T-cell (primary cell): ENCODE data around the gene KIAA0319L. TPM values are rescaled to one million over a fixed set of nuclear protein-coding genes. Genes with fewer than 3 reads are reported as not detected.

Experiments used
- ATAC-seq, 4 experiments: fragments of 200-7000 bp in 3 of 4; fragments of 150-1000 bp in 1 of 4; cut with Tn5 transposase; replicated peaks in 1 of 4; 1 replicate in 3 of 4; 2 replicates in 1 of 4; pipeline ENCODE4 v1.10.0; 2021; ENCODE audit warnings: moderate library complexity in 3 of 4, mild to moderate bottlenecking in 2 of 4, moderate number of reproducible peaks in 1 of 4
- CTCF ChIA-PET, 2 donors: fragments of 300-600 bp; sonication (Branson Sonifier 250); formaldehyde crosslinking; loops; one replicate each; lab custom pipeline; 2022; ENCODE audit warnings: antibody characterized with exemption in 2 of 2; lab: Charles Lee
- POLR2A ChIA-PET, 2 donors: fragments of 300-600 bp; sonication (Branson Sonifier 250); formaldehyde crosslinking; loops; one replicate each; lab custom pipeline; 2022; ENCODE audit warnings: antibody characterized with exemption in 2 of 2; lab: Charles Lee
- DNase-seq, 35 experiments: peaks; one replicate each; pipeline versions ENCODE4 v3.0.0 to v3.0.0-alpha.2; 2013 to 2023
- H3K27ac ChIP-seq: one replicate; pipeline ENCODE4 v1.5.1; 2013; ENCODE audit warnings: low read length
- H3K27me3 ChIP-seq, 2 experiments: replicated peaks in 1 of 2; 1 replicate in 1 of 2; 2 replicates in 1 of 2; pipeline versions ENCODE4 v1.6.1 to v1.7.0; 2013; ENCODE audit warnings: low read length in 1 of 2, mixed read lengths in 1 of 2; ENCODE audit not compliant: control insufficient read depth in 2 of 2, insufficient read depth in 2 of 2; ENCODE audit errors: extremely low read depth in 1 of 2
- H3K36me3 ChIP-seq, 2 donors: 1 replicate in 1 of 2; 2 replicates in 1 of 2; pipeline versions ENCODE4 v1.6.1 to v1.7.0; 2013; ENCODE audit warnings: low read length in 1 of 2; ENCODE audit not compliant: control insufficient read depth in 2 of 2, insufficient read depth in 1 of 2; ENCODE audit errors: extremely low read depth in 1 of 2
- H3K4me1 ChIP-seq, 2 experiments: 1 replicate in 1 of 2; 2 replicates in 1 of 2; pipeline versions ENCODE4 v1.6.1 to v1.7.0; 2013; ENCODE audit warnings: low read length in 2 of 2, mixed read lengths in 1 of 2; ENCODE audit not compliant: insufficient read depth in 2 of 2, control insufficient read depth in 1 of 2; ENCODE audit errors: extremely low read depth in 1 of 2
- H3K4me3 ChIP-seq, 2 donors: 1 replicate in 1 of 2; 2 replicates in 1 of 2; pipeline versions ENCODE4 v1.5.1 to v1.7.0; 2013; ENCODE audit warnings: mild to moderate bottlenecking in 2 of 2, low read length in 1 of 2, moderate library complexity in 1 of 2; ENCODE audit not compliant: control insufficient read depth in 1 of 2; ENCODE audit errors: extremely low read depth in 1 of 2
- H3K9me3 ChIP-seq: 2 replicates; pipeline ENCODE4 v1.7.0; 2013
- H3K27ac Mint-ChIP-seq, 2 donors: one replicate each; pipeline ENCODE4 v1.8.0; 2020 to 2021; ENCODE audit warnings: mild to moderate bottlenecking in 2 of 2, mixed read lengths in 2 of 2
- H3K27me3 Mint-ChIP-seq, 2 donors: one replicate each; pipeline ENCODE4 v1.8.0; 2021 to 2022; ENCODE audit warnings: mixed read lengths in 2 of 2
- H3K36me3 Mint-ChIP-seq: one replicate; pipeline ENCODE4 v1.8.0; 2021; ENCODE audit warnings: mixed read lengths
- H3K4me1 Mint-ChIP-seq, 3 donors: one replicate each; pipeline ENCODE4 v1.8.0; 2020 to 2022; ENCODE audit warnings: mixed read lengths in 3 of 3, mild to moderate bottlenecking in 1 of 3
- H3K4me3 Mint-ChIP-seq, 3 donors: one replicate each; pipeline ENCODE4 v1.8.0; 2020 to 2022; ENCODE audit warnings: mild to moderate bottlenecking in 3 of 3, mixed read lengths in 3 of 3, moderate library complexity in 3 of 3
- H3K9me3 Mint-ChIP-seq, 3 donors: one replicate each; pipeline ENCODE4 v1.8.0; 2020 to 2022; ENCODE audit warnings: mixed read lengths in 3 of 3
- WGBS: methylation state at CpG from one replicate; pipeline ENCODE4 v1.1.5; 2013; ENCODE audit warnings: missing lambda C conversion rate; ENCODE audit not compliant: insufficient coverage; 5-methylcytosine and 5-hydroxymethylcytosine counted together
- total RNA-seq, 35 experiments: library from RNA in 6 of 35; stranded (reverse) in 6 of 35; fragments of 120-200 nt in 1 of 35; gene quantifications; one replicate each; pipeline versions ENCODE4 v1.2.1 to v1.2.4 and lab custom pipeline; 2013 to 2026

Gene KIAA0319L
- total RNA-seq, 5 donors from 2014 or later (not counting 1 experiment from before 2014, with no cell fraction given): 60.8 to 73.7 (median 63.7) TPM

- Histone ChIP-seq H3K27me3 (peaks cover 0 to 6% of the 10 kb centered on the region in 2 experiments), H3K4me3 (peak overlapping the region; percentile 14 to 25), H3K9me3 (no peaks in the 10 kb centered on the region), H3K4me1 (peaks cover 9 to 40% of the 10 kb centered on the region in 2 experiments), H3K36me3 (no peaks in the 10 kb centered on the region), H3K27ac (no peak overlapping the region)
- H3K4me3 Mint-ChIP-seq: peak overlapping the region; percentile 78 to 94 (median 78)
- H3K9me3 Mint-ChIP-seq: no peaks in the 10 kb centered on the region
- ChIA-PET CTCF (no interaction called here), POLR2A (no interaction called here)
- peak overlapping the region; percentile 49 to 64 for H3K27ac Mint-ChIP-seq
- WGBS: 92% methylated on average over 9 of the region's 10 CpGs
- peaks cover 4% of the 10 kb centered on the region for H3K36me3 Mint-ChIP-seq
- ATAC-seq (no peak), DNase-seq (no peak)
- H3K4me1 Mint-ChIP-seq: peaks cover 24 to 31% (median 28%) of the 10 kb centered on the region in 3 donors
- H3K27me3 Mint-ChIP-seq: no peaks in the 10 kb centered on the region
Observed at GRCh38 chr1:35576061-35576765, 19.0 kb upstream of the KIAA0319L start.

- peaks cover 9 to 40% of the 10 kb centered on the region in 2 experiments for H3K4me1 ChIP-seq
Observed at GRCh38 chr1:35575416-35575958, 18.3 kb upstream of the KIAA0319L start.

GRCh38 chr1:35574655-35575415 is 17.6 kb upstream of the KIAA0319L start:
- DNase-seq (no peak), ATAC-seq (no peak)
- Mint-ChIP-seq H3K4me1 (peaks cover 24 to 31% (median 28%) of the 10 kb centered on the region in 3 donors), H3K27ac (no peak overlapping the region), H3K36me3 (peaks cover 4% of the 10 kb centered on the region), H3K4me3 (peak overlapping the region in 2 of 3 donors; percentile 47 to 94), H3K27me3 (no peaks in the 10 kb centered on the region), H3K9me3 (no peaks in the 10 kb centered on the region)
- H3K36me3 ChIP-seq: no peaks in the 10 kb centered on the region
- peaks cover 0 to 6% of the 10 kb centered on the region in 2 experiments for H3K27me3 ChIP-seq
- no peaks in the 10 kb centered on the region for H3K9me3 ChIP-seq
- POLR2A ChIA-PET: no interaction called here
- H3K4me3 ChIP-seq: no peak overlapping the region
- CTCF ChIA-PET: no interaction called here
- 94% methylated on average over 24 of the region's 30 CpGs for WGBS
- H3K27ac ChIP-seq: no peak overlapping the region
- H3K4me1 ChIP-seq: peaks cover 9 to 40% of the 10 kb centered on the region in 2 experiments

More at GRCh38 chr1:35575416-35575958, 18.3 kb upstream of the KIAA0319L start:
- ATAC-seq (no peak), DNase-seq (no peak)
- no peaks in the 10 kb centered on the region for H3K9me3 ChIP-seq
- H3K27ac ChIP-seq: no peak overlapping the region
- peak overlapping the region; percentile 13 to 94 (median 47) for H3K4me3 Mint-ChIP-seq
- peaks cover 4% of the 10 kb centered on the region for H3K36me3 Mint-ChIP-seq
- H3K27me3 ChIP-seq: peaks cover 0 to 6% of the 10 kb centered on the region in 2 experiments
- peak overlapping the region in 1 of 2 donors; percentile 0 for H3K27ac Mint-ChIP-seq
- peaks cover 24 to 31% (median 28%) of the 10 kb centered on the region in 3 donors for H3K4me1 Mint-ChIP-seq
- H3K27me3 Mint-ChIP-seq: no peaks in the 10 kb centered on the region
- no peaks in the 10 kb centered on the region for H3K9me3 Mint-ChIP-seq
- CTCF ChIA-PET: no interaction called here
- WGBS: 94% methylated on average over 5 of the region's 5 CpGs
- POLR2A ChIA-PET: no interaction called here
- no peaks in the 10 kb centered on the region for H3K36me3 ChIP-seq
- H3K4me3 ChIP-seq: no peak overlapping the region

- Mint-ChIP-seq H3K9me3 (no peaks in the 10 kb centered on the region), H3K27ac (no peak overlapping the region), H3K4me3 (peak overlapping the region in 1 of 3 donors; percentile 21), H3K27me3 (no peaks in the 10 kb centered on the region), H3K36me3 (peaks cover 4% of the 10 kb centered on the region), H3K4me1 (peaks cover 25 to 31% (median 28%) of the 10 kb centered on the region in 3 donors)
- H3K36me3 ChIP-seq: no peaks in the 10 kb centered on the region
- ChIA-PET CTCF (no interaction called here), POLR2A (no interaction called here)
- no peak overlapping the region for H3K27ac ChIP-seq
- no peak overlapping the region for H3K4me3 ChIP-seq
- 96% methylated on average over 43 of the region's 48 CpGs for WGBS
- no peaks in the 10 kb centered on the region for H3K9me3 ChIP-seq
- H3K4me1 ChIP-seq: peaks cover 9 to 40% of the 10 kb centered on the region in 2 experiments
- DNase-seq (no peak), ATAC-seq (no peak)
- H3K27me3 ChIP-seq: peaks cover 0 to 6% of the 10 kb centered on the region in 2 experiments
Observed at GRCh38 chr1:35574125-35574654, 17.0 kb upstream of the KIAA0319L start.

- peaks cover 31 to 34% (median 32%) of the 10 kb centered on the region in 3 donors for H3K4me1 Mint-ChIP-seq
- peak within 1 kb of the TSS in 1 of 2 donors; percentile 45 for H3K4me3 ChIP-seq
- WGBS: 54% methylated on average over 95 of the region's 95 CpGs
- POLR2A ChIA-PET: no interaction called here
- peaks cover 4% of the 10 kb centered on the region for H3K36me3 Mint-ChIP-seq
- peaks cover 9 to 40% of the 10 kb centered on the region in 2 experiments for H3K4me1 ChIP-seq
- no peak within 1 kb of the TSS for H3K27ac ChIP-seq
- no peaks in the 10 kb centered on the region for H3K27me3 Mint-ChIP-seq
- H3K9me3 Mint-ChIP-seq: no peaks in the 10 kb centered on the region
- H3K36me3 ChIP-seq: no peaks in the 10 kb centered on the region
- H3K4me3 Mint-ChIP-seq: peak within 1 kb of the TSS; percentile 7 to 21 (median 7)
- peaks cover 0 to 6% of the 10 kb centered on the region in 2 experiments for H3K27me3 ChIP-seq
- H3K9me3 ChIP-seq: no peaks in the 10 kb centered on the region
- no peak for ATAC-seq
- no peak for DNase-seq
- no peak within 1 kb of the TSS for H3K27ac Mint-ChIP-seq
- CTCF ChIA-PET: interaction anchor here in 1 of 2 donors (0.7 to 1.0 kb wide), 3 partner anchors 9 to 164 kb away, joined by 3 read pairs; no protein-coding TSS in a partner anchor
Observed at GRCh38 chr1:35573198-35574124, 16.3 kb upstream of the KIAA0319L start, which contains the start of gene TFAP2E. TSS of gene TFAP2E (plus strand) at chr1:35573314. CDS start at chr1:35573578, 264 bp downstream.
